ENCODE data around the gene ADPRS.

DNA sequence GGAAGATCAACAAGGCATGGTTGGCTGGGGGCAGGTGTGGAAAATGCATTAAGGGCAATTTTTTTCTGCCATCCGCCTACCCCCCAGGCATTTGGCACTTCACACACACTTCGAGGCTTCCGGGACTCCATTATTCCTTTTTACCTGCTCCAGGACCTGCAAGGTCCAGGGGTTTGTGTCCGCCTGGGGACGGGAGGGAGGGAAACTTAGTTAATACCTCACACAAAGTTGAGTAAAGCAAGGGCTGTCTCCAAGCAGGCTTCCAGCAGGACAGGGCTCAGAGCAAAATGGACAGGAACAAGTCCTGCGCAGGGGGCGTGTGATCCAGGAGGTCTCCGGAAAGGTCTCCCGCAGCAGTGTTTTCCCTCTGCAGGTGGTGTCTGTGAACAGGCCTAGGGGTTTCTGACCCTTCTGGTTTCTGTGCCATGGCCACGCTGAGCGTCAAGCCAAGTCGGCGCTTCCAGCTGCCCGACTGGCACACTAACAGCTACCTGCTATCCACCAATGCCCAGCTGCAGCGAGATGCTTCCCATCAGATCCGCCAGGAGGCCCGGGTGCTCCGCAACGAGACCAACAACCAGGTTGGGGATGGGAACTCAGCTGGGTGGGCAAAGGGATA lies 4.1 kb upstream of the ADPRS start:
- TF ChIP-seq, protein P1, sequence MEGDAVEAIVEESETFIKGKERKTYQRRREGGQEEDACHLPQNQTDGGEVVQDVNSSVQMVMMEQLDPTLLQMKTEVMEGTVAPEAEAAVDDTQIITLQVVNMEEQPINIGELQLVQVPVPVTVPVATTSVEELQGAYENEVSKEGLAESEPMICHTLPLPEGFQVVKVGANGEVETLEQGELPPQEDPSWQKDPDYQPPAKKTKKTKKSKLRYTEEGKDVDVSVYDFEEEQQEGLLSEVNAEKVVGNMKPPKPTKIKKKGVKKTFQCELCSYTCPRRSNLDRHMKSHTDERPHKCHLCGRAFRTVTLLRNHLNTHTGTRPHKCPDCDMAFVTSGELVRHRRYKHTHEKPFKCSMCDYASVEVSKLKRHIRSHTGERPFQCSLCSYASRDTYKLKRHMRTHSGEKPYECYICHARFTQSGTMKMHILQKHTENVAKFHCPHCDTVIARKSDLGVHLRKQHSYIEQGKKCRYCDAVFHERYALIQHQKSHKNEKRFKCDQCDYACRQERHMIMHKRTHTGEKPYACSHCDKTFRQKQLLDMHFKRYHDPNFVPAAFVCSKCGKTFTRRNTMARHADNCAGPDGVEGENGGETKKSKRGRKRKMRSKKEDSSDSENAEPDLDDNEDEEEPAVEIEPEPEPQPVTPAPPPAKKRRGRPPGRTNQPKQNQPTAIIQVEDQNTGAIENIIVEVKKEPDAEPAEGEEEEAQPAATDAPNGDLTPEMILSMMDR (IDR thresholded peaks at IDR 0.05; ENCODE audit: insufficient read depth, low read depth, low read length), result no peak
- TF ChIP-seq EZH2 (IDR thresholded peaks at IDR 0.05; ENCODE audit: insufficient read depth, low read length), result no peak

All from astrocyte (in vitro differentiated cells and primary cell).